Heart right ventricle (tissue), 16 donors: ENCODE measurements around the gene CROCC2. TPM values are rescaled to one million over a fixed set of nuclear protein-coding genes. Genes with fewer than 3 reads are reported as not detected.

Experiments used
- ATAC-seq, 8 donors: fragments of 200-7000 bp; cut with Tn5 transposase; one replicate each; pipeline ENCODE4 v1.9.1; 2020; ENCODE audit warnings: mild to moderate bottlenecking in 8 of 8, moderate library complexity in 8 of 8, moderate number of reproducible peaks in 1 of 8
- DNase-seq, 2 donors: peaks; one replicate each; pipeline ENCODE4 v3.0.0-alpha.2; 2020
- H3K27ac ChIP-seq, 10 donors: fragments of 200-600 bp; sonication (generic) in 2 of 10; one replicate each; pipeline versions ENCODE4 v1.5.0 to v1.8.0; 2020 to 2022; ENCODE audit warnings: mild to moderate bottlenecking in 3 of 10
- H3K27me3 ChIP-seq, 7 donors: fragments of 200-600 bp; one replicate each; pipeline ENCODE4 v1.8.0; 2021 to 2022; ENCODE audit warnings: mild to moderate bottlenecking in 2 of 7
- H3K36me3 ChIP-seq, 9 donors: fragments of 200-600 bp; sonication (generic) in 1 of 9; one replicate each; pipeline versions ENCODE4 v1.5.0 to v1.8.0; 2020 to 2022; ENCODE audit warnings: mild to moderate bottlenecking in 2 of 9
- H3K4me1 ChIP-seq, 9 donors: fragments of 200-600 bp; sonication (generic) in 1 of 9; one replicate each; pipeline versions ENCODE4 v1.5.0 to v1.8.0; 2020 to 2022; ENCODE audit warnings: mild to moderate bottlenecking in 4 of 9
- H3K4me3 ChIP-seq, 10 donors: fragments of 200-600 bp; sonication (generic) in 2 of 10; one replicate each; pipeline versions ENCODE4 v1.5.0 to v1.8.0; 2020 to 2022; ENCODE audit warnings: mild to moderate bottlenecking in 7 of 10, moderate library complexity in 2 of 10
- H3K9me3 ChIP-seq, 11 donors: fragments of 200-600 bp in 10 of 11; sonication (generic) in 2 of 11; one replicate each; pipeline versions ENCODE4 v1.5.0 to v1.8.0; 2013 to 2022; ENCODE audit warnings: mild to moderate bottlenecking in 2 of 11, control low read depth in 1 of 11, moderate library complexity in 1 of 11
- WGBS, 2 donors: extraction: QIAGEN DNeasy Blood & Tissue Kit; methylation state at CpG; one replicate each; pipeline ENCODE4 v1.1.7; 2013; ENCODE audit warnings: inconsistent platforms in 1 of 2; 5-methylcytosine and 5-hydroxymethylcytosine counted together
- intact Hi-C, 10 donors: fragments of 100-400 bp; cut with DNase I; formaldehyde crosslinking; loops; one replicate each; pipeline versions ENCODE4 v1.11.1 to v1.14.2; 2022
- polyA plus RNA-seq, 2 donors: library from polyadenylated mRNA; stranded (reverse); fragments of 200-250 nt; gene quantifications; one replicate each; pipeline ENCODE4 v1.2.3, GENCODE V29; 2013
- total RNA-seq, 10 donors: library from RNA; stranded (reverse); fragmentation: NEBNext Ultra II Directional in 3 of 10; extraction: Animal tissue kit (Norgen Biotek cat#: 25700) in 3 of 10; gene quantifications; one replicate each; pipeline versions ENCODE4 v1.2.1 to v1.2.4, GENCODE V29; 2021 to 2023
- TF ChIP-seq, protein P1 (sequence below), 9 donors: fragments of 200-600 bp; sonication (generic) in 2 of 9; IDR thresholded peaks; one replicate each; pipeline versions ENCODE4 v1.5.0 to v1.8.0; 2021 to 2022; ENCODE audit warnings: antibody characterized with exemption in 9 of 9, mild to moderate bottlenecking in 5 of 9, moderate library complexity in 1 of 9
- donor health status: Arrhythmogenic right ventricular cardiomyopathy.
- donor health status: ischemic (EF 13 %, LVEDD 7.1; RV severe dilation, severe dysfunction).
- donor health status: healthy with polysubstance abuse.
- donor health status: DM: no; HTN: yes; CAD: no.
- donor health status: DM: no; HTN: no; CAD: no.
- donor health status: ischemic (EF 25% LVEDD 6.9; RV normal size, moderate dysfunction).
- donor health status: ischemic (EF 25% LVEDD 5.7; RV mildly dilated, moderate dysfunction).
- donor health status: healthy.
- donor health status: DM: yes; HTN: yes; CAD: no.
- donor health status: Ischemic cardiomyopathy.
- donor health status: ischemic (EF 35%, LVEDD 5.7; RV mildly dilated, moderate dysfunction).
- donor health status: nonischemic (EF 11% LVEDD 7.7; RV severe dilation, severe dysfunction).
- donor health status: DM: yes; HTN: yes; CAD: no.
- donor health status: PGD.
- donor health status: ischemic (EF 29% LVEDD 5.4; RV normal size, mild dysfunction).
- donor health status: nonischemic (EF 23%, LVEDD 6.1; RV moderate dilation, normal function).

The CROCC2 gene
- total and polyA plus RNA-seq, 12 donors: 0.06 TPM; not detected in 11

DNA sequence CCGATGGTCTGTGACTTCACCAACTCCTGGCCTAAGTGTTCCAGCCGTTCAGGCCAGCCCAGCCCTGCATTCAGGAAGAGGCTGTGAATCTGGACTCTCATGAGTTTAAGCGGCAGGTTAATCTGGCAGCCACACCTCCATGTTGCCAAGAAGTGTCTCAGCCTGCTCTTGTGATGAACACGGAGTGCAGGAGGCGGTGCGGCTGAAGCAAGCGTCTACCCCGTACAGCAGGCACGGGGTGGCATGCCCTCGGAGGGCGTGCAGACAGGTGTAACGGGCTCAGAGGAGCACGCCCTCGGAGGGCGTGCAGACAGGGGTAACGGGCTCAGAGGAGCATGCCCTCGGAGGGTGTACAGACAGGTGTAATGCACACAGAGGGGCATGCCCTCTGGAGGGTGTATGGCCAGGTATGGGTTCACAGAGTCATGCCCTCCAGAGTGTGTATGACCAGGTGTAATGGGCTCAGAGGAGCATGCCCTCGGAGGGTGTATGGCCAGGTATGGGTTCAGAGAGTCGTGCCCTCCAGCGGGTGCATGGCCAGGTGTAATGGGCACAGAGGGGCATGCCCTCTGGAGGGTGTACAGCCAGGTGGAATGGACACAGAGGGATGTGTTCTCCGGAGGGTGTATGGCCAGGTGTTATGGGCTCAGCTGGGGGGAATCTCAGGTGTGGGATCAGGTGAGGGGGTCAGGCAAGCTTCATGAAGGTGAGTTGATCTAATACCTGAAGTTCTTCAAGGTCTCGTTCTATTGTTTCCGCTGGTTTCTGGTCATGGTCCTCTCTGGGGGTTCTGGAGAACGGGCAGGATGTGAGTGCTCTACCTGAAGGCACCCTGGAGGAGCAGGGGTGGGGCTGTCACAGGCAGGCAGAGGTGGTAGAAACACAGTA lies 22.6 kb downstream of the CROCC2 start:
- intact Hi-C loops: no loop called here
- WGBS, 2 donors: 89 to 93% methylated on average over 24 of the region's 24 CpGs

DNA sequence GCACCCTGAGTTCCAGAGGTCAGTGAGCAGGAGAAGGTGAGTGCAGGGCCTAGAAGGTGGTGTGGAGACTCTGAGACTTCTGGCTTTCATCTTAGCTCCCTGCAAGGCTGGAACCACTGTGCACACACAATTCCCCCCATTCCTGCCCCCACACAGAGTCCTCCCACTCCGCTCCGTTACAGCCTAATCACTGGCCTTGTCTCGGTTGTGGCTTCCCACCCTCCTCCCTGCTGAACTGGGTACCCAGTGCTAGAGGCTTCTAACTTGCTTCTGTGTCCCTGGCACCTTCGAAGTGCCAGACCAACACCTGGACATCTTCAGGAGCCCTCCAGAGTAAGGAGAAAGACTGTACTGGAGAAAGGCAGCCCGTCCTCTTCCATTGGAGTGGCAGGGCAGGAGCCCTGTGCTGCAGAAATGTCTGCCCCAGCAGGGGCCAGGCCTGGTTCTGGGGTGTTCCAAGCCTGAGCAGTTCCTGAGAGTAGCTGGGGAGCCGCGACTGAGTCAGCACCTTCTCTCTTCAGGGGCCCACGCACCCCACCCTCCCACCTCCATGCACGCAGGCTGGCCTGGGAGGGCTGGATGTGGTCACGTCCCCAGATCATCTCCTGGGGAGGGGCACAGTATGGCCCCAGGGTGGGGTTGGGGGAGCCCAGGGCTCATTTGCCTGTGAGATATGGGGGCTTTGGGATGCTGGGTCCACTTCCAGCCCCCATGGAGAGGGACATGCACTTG lies 23.4 kb downstream of the CROCC2 start:
- Histone ChIP-seq H3K27ac (no peak overlapping the region), H3K27me3 (peaks cover 0 to 13% (median 0%) of the 10 kb centered on the region in 7 donors), H3K4me3 (no peak overlapping the region), H3K36me3 (no peaks in the 10 kb centered on the region), H3K9me3 (peaks cover 0 to 19% (median 0%) of the 10 kb centered on the region in 11 donors), H3K4me1 (peaks cover 0 to 6% (median 0%) of the 10 kb centered on the region in 9 donors)
- WGBS, 2 donors: 75 to 80% methylated on average over 10 of the region's 10 CpGs
- intact Hi-C loops: no loop called here
- DNase-seq (no peak), ATAC-seq (no peak)
- TF ChIP-seq, protein P1, sequence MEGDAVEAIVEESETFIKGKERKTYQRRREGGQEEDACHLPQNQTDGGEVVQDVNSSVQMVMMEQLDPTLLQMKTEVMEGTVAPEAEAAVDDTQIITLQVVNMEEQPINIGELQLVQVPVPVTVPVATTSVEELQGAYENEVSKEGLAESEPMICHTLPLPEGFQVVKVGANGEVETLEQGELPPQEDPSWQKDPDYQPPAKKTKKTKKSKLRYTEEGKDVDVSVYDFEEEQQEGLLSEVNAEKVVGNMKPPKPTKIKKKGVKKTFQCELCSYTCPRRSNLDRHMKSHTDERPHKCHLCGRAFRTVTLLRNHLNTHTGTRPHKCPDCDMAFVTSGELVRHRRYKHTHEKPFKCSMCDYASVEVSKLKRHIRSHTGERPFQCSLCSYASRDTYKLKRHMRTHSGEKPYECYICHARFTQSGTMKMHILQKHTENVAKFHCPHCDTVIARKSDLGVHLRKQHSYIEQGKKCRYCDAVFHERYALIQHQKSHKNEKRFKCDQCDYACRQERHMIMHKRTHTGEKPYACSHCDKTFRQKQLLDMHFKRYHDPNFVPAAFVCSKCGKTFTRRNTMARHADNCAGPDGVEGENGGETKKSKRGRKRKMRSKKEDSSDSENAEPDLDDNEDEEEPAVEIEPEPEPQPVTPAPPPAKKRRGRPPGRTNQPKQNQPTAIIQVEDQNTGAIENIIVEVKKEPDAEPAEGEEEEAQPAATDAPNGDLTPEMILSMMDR (IDR thresholded peaks at IDR 0.05): no peak

More for the DNA sequence above, 22.6 kb downstream of the CROCC2 start:
- TF ChIP-seq, protein P1 (IDR thresholded peaks at IDR 0.05): no peak
- Histone ChIP-seq H3K36me3 (no peaks in the 10 kb centered on the region), H3K4me1 (peaks cover 0 to 6% (median 0%) of the 10 kb centered on the region in 9 donors), H3K9me3 (peaks cover 0 to 19% (median 0%) of the 10 kb centered on the region in 11 donors), H3K27ac (no peak overlapping the region), H3K4me3 (no peak overlapping the region), H3K27me3 (peaks cover 0 to 13% (median 0%) of the 10 kb centered on the region in 7 donors)
- no peak for DNase-seq
- no peak for ATAC-seq

DNA sequence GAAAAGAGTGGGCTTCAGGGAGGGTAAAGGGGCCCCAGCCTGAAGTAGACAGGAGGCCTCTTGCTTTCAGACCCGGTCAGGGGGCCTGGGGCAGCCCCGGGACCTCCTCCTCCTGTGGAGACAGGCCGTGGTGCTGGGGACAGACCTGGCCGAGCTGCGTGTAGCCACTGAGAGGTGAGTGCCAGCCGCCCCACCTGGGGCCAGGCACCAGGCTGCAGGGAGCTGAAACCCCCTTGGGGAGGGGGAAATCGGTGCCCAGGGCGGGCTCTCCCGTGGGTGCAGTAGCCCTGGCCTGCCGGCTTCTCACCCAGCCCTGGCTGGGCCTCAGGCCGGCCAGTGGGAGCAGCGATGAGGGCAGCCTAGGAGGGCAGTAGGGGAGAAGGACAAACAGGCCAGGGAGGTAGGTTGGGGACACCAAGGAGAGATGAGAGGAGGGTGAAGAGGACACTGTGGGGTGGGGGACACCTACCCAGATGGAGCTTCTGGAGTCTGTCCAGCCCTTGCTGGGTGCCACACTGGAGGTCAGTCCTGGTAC lies 24.0 kb downstream of the CROCC2 start:
- no peak for DNase-seq
- peaks cover 0 to 13% (median 0%) of the 10 kb centered on the region in 7 donors for H3K27me3 ChIP-seq
- TF ChIP-seq, protein P1 (IDR thresholded peaks at IDR 0.05): no peak
- H3K4me1 ChIP-seq: peaks cover 0 to 6% (median 0%) of the 10 kb centered on the region in 9 donors
- H3K27ac ChIP-seq: no peak overlapping the region
- H3K36me3 ChIP-seq: no peaks in the 10 kb centered on the region
- no peak for ATAC-seq
- intact Hi-C loops: no loop called here
- H3K4me3 ChIP-seq: no peak overlapping the region
- H3K9me3 ChIP-seq: peaks cover 0 to 19% (median 0%) of the 10 kb centered on the region in 11 donors
- WGBS, 2 donors: 84 to 87% methylated on average over 11 to 12 of the region's 12 CpGs
